ENCODE measurements around the gene GRM4.
"Not testable (repeated sequence)": the region's sequence is repeated elsewhere in the genome, so short reads cannot be mapped to it uniquely, and the experiment has no call there.

GRM4 gene

GRCh38 chr6:34059914-34060313 lies 86.0 kb downstream of the GRM4 start:
- no peak for DNase-seq

- DNase-seq = no peak
Observed at GRCh38 chr6:34059136-34059731, 86.7 kb downstream of the GRM4 start.

DNA sequence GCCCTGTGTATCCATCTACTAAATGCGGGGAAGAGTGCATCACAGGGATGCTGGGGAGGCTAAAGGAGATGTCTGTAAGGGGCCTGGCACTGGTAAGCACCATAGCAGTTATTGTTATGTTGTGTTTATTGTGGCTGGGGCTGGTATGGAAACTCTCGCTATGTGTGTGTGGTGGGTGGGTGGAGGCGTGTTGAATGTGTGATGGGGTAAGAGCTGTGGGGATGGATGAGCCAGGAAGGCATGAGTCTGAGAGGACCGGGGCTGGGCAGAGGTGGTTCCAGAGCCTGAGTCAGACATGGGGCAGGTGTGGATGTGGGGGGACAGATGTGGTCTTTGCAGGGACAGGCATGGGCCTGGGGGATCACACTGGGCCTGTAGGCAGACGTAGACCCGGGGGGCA lies 88.1 kb downstream of the GRM4 start:
- no peak for DNase-seq

GRCh38 chr6:34057191-34057590 lies 88.7 kb downstream of the GRM4 start:
- DNase-seq = no peak

GRCh38 chr6:34056305-34057108 lies 89.4 kb downstream of the GRM4 start:
- no peak for DNase-seq

DNA sequence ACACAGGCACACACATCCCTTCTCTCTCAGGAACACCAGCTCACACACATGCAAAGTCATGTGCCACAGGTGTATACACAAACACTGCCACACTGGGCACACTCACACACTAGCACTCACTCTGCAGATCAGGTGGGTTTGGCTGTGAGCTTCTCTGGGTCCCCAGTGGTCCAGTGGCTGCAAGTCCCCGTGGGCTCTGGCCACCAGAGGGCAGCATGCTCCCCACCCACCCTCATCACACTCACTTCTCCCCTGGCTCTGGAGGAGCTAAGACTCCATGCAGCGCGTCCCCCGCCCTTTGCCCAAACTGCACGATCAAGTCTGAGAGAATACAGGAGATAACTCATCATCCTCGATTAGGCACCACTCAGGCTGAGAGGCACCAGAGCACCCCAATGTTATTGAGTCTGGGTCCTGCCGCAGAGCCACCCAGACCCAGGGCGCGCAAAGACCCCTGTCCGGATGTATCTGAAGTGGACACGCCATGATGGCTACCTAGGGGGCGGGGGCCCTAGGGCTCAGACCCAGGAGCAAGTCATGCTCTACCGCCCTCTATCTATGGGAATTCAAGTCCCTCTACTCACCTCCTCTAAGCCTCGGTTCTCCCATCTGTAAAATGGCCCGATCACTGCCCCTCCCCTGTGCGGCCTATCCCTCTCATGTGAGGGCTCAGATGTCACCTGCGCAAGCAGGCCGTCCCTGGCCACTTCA lies 90.5 kb downstream of the GRM4 start:
- no peak for DNase-seq

- DNase-seq = no peak
Observed at GRCh38 chr6:34053721-34054120, 92.2 kb downstream of the GRM4 start.

DNA sequence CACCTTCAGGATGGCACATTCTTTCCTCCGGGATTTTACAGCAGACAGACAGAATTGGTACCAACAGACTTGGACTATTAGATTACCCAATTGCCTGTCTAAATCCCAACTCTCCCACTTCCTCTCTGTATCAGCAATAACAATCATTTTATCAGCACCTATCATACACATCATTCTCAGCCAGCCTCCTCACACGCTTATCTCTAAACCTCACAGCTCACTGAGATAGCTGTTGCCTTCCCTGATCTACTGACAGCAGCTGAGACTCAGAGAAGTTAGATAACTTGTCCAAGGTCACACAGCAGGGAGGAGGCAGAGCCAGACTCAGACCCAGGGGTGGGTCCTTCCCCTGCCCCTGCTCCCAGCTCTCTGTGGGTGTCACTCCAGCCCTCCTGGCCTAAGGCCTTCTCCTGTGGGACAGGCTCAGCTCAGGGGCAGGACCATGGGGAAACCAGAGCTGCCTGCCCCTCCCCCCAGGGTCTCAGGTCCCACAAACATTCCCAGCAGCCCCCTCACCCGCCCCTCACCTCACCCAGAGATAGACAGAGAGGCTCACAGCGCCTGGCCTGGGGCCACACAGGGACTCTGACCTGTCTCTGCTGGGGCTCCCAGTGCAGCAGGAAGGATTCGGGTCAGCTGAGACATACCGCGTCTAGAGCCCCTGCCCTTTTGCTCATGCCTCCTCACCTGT lies 92.8 kb downstream of the GRM4 start:
- DNase-seq = no peak

GRCh38 chr6:34052071-34052825 lies 93.6 kb downstream of the GRM4 start:
- no peak for DNase-seq

GRCh38 chr6:34051331-34051919 lies 94.5 kb downstream of the GRM4 start:
- no peak for DNase-seq

DNA sequence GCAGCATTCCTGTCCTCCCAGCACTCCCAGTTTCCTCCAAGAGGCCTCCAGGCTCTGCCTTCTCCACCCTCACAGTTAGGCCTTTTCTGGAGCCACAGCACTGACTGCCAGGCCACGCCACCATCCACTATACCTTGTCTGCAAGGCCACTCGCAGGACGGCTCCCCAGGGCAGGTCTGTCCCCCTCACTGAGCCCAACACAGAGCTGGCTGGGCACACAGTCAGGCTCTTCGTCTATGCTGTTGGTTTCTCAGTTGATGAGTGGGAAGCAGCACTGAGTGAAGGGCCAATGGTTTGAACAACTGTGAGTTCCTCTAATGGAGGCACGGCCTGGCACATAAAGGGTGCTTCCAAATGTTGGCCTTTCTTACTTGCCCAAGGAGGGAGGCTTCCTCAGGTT lies 95.2 kb downstream of the GRM4 start:
- no peak for DNase-seq

DNA sequence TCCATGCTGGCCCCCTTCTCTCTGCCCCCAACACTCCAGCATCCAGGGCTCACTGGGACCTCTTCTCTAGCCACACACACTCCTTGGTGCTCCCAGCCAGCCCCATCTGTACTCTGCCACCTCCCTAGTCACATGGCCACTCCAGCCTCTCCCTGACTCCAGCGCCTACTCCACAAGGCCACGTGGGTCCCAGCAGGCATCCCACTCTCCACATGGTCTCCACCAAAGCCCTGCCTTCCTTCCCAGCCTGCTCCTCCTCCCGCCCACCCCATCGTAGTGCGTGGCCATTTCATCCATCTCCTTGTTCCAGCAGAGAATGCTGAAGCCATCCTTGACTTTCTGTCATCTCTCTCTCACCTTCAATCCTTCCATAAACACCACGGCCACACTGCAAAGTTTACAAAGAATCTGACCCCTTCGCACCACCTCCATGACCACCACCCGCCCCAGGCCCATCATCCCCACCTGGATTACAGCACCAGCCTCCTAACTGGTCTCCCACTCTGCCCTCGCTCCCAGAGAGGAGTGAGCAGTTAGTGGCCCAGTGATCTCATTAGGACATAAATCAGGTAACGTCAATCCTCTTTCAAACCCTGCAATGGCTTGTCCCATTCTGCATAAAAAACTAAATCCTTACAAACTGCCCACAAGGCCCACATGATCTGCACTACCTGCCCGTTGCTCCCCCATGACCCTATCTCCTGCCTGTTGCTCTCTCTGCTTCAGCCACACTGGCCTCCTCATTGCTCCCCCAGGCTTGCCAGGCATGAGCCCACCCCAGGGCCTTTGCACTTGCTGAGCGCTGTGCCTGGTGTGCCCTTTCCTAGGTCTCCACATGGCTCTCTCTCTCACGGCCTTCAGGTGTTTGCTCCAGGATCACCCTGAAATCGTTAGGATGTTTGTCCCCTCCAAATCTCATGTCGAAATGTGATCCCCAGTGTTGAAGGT lies 96.2 kb downstream of the GRM4 start:
- DNase-seq = peak; percentile 18

DNA sequence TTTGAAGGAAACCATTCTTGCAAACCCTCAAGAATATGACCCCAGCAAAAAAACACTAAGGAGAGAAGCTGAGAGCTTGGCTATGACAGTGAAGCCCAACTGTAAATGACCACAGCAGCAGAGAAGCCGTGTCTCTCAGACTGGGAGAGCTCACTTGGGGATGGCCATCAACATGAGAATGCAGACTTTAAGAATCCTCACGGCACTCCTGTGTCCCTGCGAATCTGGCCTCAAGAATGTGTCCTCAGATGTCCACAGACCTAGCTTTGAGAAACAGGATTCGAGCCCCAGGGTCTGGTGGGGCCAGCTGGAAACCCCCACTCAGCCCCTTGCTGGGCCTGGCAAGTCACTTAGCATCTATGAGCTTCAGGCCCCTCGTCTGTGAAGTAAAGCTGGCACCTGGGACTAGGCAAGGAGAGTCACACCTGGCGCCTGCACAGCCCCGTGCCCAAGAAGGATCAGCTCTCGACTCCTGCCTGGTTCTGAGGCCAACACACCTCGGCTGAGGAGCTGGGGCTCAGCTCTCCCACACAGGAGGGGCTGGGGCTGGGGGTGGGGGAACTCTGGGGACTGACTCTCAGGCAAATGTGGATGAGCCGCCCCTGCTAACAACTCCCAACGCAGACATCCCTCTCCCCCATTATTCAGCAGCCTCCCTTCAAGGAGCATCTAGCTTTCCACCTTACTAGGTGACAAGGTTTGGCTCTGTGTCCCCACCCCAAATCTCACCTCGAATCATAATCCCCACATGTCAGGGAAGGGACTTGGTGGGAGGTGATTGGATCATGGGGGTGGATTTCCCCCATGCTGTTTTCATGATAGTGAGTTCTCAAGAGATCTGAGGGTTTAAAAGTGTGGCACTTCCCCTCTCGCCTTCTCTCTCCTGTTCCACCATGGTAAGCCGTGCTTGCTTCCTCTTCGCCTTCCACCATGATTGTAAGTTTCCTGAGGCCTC lies 97.7 kb downstream of the GRM4 start:
- DNase-seq = no peak

- no peak for DNase-seq
Observed at GRCh38 chr6:34046617-34047016, 99.3 kb downstream of the GRM4 start.

- no peak for DNase-seq
Observed at GRCh38 chr6:34045771-34046170, 100.1 kb downstream of the GRM4 start.

GRCh38 chr6:34044945-34045595 lies 100.8 kb downstream of the GRM4 start:
- DNase-seq = no peak

GRCh38 chr6:34043359-34043758 lies 102.5 kb downstream of the GRM4 start:
- no peak for DNase-seq

GRCh38 chr6:34041998-34042397 lies 103.9 kb downstream of the GRM4 start:
- DNase-seq = not testable (repeated sequence)

DNA sequence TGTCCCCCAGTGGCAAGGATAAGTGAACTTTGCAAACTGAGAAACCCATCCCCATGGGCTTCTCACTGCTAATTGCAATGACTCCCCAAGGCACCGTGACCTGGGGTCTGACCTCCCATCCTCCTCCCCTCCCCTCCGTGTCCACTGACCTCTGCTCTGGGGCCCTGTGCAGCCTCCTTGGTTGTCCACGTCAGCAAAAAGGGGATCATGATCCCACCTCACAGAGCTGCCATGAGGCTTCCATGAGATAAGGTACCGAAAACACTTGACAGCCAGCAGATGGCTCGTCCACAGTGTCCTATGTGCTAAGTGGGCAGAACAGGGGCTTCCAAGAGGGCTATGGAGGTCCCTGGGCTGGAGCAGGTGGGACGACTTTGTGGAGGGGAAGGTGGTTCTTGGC lies 104.5 kb downstream of the GRM4 start:
- DNase-seq = no peak
